ENCODE results near the gene SMAD1.

SMAD1 gene

DNA sequence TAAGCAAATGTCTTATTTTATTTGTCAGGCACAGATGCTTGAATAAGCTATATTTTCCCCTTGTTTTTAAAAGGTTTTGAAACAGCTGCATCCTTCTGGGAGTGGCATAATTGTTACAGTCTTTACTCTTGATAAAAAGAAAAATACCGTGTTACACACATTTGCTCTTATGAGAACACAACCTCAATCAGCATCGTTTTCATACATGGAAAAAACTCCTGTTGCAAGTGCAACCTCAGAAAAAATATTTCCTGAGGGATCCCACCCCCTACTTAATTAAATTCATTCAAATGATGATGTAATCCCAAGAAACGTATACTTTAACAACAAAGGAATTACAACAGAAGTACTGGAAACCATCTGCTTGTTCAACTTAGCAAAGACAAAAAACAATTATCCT, 58.6 kb downstream of the SMAD1 start:
- no peak overlapping the region for H3K27ac ChIP-seq (ENCODE audit: low read length)
- H3K4me3 ChIP-seq (ENCODE audit: low read depth in 1 of 2, low read length in 2 of 2), result no peak overlapping the region
- peaks cover 3 to 15% of the 10 kb centered on the region in 2 donors for H3K4me1 ChIP-seq (ENCODE audit: control insufficient read depth in 1 of 2, insufficient read depth in 2 of 2, low read length in 2 of 2)

DNA sequence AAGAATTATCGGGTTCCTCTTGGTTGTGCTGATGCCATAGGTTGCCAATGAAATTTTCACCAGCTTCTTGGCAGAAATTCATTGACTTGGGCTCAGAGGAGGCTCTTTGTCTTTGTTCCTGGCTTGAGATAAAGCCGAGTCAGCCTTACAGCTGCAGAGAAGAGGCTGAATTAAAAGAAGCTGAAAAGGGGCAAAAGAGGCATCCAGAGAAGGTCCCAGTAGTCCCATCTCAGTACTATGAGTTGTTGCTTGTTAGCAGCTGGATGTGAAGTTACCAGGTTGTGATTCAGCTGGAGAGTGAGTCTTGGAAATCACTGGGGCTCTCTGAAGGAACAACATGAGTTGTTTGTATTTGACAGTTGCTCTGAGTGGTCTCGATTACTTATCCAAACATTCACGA, 59.7 kb downstream of the SMAD1 start:
- Histone ChIP-seq H3K9me3 (ENCODE audit: control insufficient read depth in 1 of 2, low read length in 2 of 2) (no peaks in the 10 kb centered on the region), H3K36me3 (ENCODE audit: control insufficient read depth in 1 of 2, insufficient read depth in 2 of 2, low read length in 2 of 2) (peaks cover 4% of the 10 kb centered on the region in 2 donors), H3K4me3 (ENCODE audit: low read depth in 1 of 2, low read length in 2 of 2) (no peak overlapping the region), H3K4me1 (ENCODE audit: control insufficient read depth in 1 of 2, insufficient read depth in 2 of 2, low read length in 2 of 2) (peaks cover 3 to 26% of the 10 kb centered on the region in 2 donors), H3K27me3 (ENCODE audit: low read depth, low read length) (no peaks in the 10 kb centered on the region), H3K27ac (ENCODE audit: low read length) (no peak overlapping the region)

More for the DNA sequence above, 58.6 kb downstream of the SMAD1 start:
- H3K27me3 ChIP-seq (ENCODE audit: low read depth, low read length), result no peaks in the 10 kb centered on the region
- no peaks in the 10 kb centered on the region for H3K9me3 ChIP-seq (ENCODE audit: control insufficient read depth in 1 of 2, low read length in 2 of 2)
- peaks cover 4% of the 10 kb centered on the region in 2 donors for H3K36me3 ChIP-seq (ENCODE audit: control insufficient read depth in 1 of 2, insufficient read depth in 2 of 2, low read length in 2 of 2)

DNA sequence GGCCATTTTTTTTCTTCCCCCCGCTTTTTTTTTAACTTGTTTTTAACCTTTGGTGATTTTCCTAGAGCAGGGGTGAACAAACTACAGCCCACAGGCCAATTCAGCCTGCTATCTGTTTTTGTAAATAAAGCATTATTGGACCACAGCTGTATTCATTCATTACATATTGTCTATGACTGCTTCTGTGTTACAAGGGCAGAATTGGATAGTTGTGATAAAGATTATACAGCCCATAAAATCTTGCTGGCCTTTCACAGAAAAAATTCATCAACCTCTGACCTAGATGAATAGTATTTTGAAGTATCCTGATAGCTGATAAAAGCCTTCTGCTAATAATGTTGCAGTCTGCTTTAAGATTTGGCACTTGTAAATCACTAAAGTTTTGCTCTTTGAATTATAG, 63.4 kb downstream of the SMAD1 start:
- Histone ChIP-seq H3K4me1 (ENCODE audit: control insufficient read depth in 1 of 2, insufficient read depth in 2 of 2, low read length in 2 of 2) (peaks cover 3 to 13% of the 10 kb centered on the region in 2 donors), H3K9me3 (ENCODE audit: control insufficient read depth in 1 of 2, low read length in 2 of 2) (no peaks in the 10 kb centered on the region), H3K4me3 (ENCODE audit: low read depth in 1 of 2, low read length in 2 of 2) (no peak overlapping the region), H3K27ac (ENCODE audit: low read length) (no peak overlapping the region), H3K36me3 (ENCODE audit: control insufficient read depth in 1 of 2, insufficient read depth in 2 of 2, low read length in 2 of 2) (peaks cover 4 to 7% of the 10 kb centered on the region in 2 donors), H3K27me3 (ENCODE audit: low read depth, low read length) (no peaks in the 10 kb centered on the region)

DNA sequence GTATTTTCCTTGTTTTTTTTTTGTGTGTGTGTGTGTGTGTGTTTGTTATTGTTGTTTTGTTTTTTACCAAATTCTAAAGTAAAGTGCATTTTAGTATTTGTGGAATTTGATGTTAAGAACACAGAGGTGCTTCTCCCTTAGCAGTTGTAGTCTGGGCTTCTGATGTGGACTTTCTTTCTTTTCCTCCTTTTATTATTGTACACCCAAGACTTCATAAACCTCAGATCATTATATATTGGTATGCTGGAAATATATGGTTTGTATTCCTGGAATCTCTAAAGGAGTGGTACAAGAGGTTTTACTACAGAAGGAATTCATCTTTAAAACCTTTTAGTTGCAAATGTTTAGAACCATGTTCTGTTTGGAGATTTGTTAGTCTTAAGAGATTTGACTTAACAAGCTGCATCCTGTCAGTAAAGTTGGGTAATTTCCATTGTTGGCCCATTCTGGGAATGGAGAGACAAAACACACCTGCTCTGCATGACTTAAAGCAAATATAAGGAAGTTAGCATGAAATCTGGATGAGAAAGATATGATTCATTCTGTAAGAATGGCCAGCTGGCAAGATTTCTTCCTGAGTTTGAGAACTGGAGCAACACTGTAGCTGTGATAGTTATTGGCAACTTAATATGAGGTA, 64.0 kb downstream of the SMAD1 start:
- Histone ChIP-seq H3K4me3 (ENCODE audit: low read depth in 1 of 2, low read length in 2 of 2) (no peak overlapping the region), H3K27ac (ENCODE audit: low read length) (no peak overlapping the region), H3K36me3 (ENCODE audit: control insufficient read depth in 1 of 2, insufficient read depth in 2 of 2, low read length in 2 of 2) (peaks cover 4 to 7% of the 10 kb centered on the region in 2 donors), H3K27me3 (ENCODE audit: low read depth, low read length) (no peaks in the 10 kb centered on the region), H3K4me1 (ENCODE audit: control insufficient read depth in 1 of 2, insufficient read depth in 2 of 2, low read length in 2 of 2) (peaks cover 3 to 13% of the 10 kb centered on the region in 2 donors), H3K9me3 (ENCODE audit: control insufficient read depth in 1 of 2, low read length in 2 of 2) (no peaks in the 10 kb centered on the region)

DNA sequence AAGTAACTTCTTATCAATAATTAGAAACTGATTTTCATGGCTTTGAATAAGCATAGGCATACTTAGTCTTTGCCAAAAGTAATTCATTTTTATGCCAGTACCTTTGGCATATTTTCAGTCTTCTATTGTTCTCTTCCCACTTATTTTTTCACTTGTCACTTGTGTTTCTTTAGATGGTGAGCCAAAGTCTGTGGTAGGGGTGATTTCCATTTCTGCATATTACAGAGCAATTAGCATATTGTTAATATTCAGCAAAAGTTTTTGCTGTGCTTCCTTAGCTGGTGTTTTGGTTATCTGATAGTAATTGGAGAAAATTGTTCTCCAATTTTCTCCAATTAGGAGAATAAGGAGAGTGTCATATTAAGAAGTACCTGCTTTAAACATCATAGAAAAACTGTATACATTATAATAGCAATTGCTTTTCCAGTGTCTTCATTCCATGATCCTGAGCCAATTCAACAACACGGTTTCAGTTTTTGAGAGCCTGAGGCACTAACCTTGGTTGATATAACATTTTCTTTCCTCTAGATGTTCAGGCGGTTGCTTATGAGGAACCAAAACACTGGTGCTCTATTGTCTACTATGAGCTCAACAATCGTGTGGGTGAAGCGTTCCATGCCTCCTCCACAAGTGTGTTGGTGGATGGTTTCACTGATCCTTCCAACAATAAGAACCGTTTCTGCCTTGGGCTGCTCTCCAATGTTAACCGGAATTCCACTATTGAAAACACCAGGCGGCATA, 64.7 kb downstream of the SMAD1 start:
- H3K36me3 ChIP-seq (ENCODE audit: control insufficient read depth in 1 of 2, insufficient read depth in 2 of 2, low read length in 2 of 2), result peaks cover 4 to 7% of the 10 kb centered on the region in 2 donors
- H3K27me3 ChIP-seq (ENCODE audit: low read depth, low read length), result no peaks in the 10 kb centered on the region
- peaks cover 7 to 15% of the 10 kb centered on the region in 2 donors for H3K4me1 ChIP-seq (ENCODE audit: control insufficient read depth in 1 of 2, insufficient read depth in 2 of 2, low read length in 2 of 2)
- H3K27ac ChIP-seq (ENCODE audit: low read length), result no peak overlapping the region
- H3K4me3 ChIP-seq (ENCODE audit: low read depth in 1 of 2, low read length in 2 of 2), result no peak overlapping the region
- H3K9me3 ChIP-seq (ENCODE audit: control insufficient read depth in 1 of 2, low read length in 2 of 2), result no peaks in the 10 kb centered on the region

DNA sequence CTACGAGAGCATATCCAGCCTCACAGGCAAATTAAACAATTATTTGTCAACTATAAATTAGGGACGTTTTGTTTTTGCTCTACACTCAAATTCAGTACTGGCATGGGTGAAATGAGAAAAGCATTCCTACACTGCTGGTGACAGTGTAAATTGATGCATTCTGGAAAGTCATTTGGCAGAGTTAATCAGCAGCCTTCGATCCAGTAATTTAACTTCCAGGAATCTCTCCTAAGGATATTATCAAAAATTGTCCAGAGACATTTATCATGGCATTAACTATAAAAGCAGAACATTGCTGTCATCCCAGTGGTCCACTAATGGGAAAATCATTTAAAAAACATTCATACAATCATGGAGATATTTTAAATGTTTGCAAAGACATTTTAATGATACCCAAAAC, 70.0 kb downstream of the SMAD1 start:
- peaks cover 6 to 7% of the 10 kb centered on the region in 2 donors for H3K4me1 ChIP-seq (ENCODE audit: control insufficient read depth in 1 of 2, insufficient read depth in 2 of 2, low read length in 2 of 2)
- no peaks in the 10 kb centered on the region for H3K9me3 ChIP-seq (ENCODE audit: control insufficient read depth in 1 of 2, low read length in 2 of 2)
- H3K4me3 ChIP-seq (ENCODE audit: low read depth in 1 of 2, low read length in 2 of 2), result no peak overlapping the region
- H3K27me3 ChIP-seq (ENCODE audit: low read depth, low read length), result no peaks in the 10 kb centered on the region
- H3K36me3 ChIP-seq (ENCODE audit: control insufficient read depth in 1 of 2, insufficient read depth in 2 of 2, low read length in 2 of 2), result peaks cover 0 to 7% of the 10 kb centered on the region in 2 donors
- H3K27ac ChIP-seq (ENCODE audit: low read length), result no peak overlapping the region

DNA sequence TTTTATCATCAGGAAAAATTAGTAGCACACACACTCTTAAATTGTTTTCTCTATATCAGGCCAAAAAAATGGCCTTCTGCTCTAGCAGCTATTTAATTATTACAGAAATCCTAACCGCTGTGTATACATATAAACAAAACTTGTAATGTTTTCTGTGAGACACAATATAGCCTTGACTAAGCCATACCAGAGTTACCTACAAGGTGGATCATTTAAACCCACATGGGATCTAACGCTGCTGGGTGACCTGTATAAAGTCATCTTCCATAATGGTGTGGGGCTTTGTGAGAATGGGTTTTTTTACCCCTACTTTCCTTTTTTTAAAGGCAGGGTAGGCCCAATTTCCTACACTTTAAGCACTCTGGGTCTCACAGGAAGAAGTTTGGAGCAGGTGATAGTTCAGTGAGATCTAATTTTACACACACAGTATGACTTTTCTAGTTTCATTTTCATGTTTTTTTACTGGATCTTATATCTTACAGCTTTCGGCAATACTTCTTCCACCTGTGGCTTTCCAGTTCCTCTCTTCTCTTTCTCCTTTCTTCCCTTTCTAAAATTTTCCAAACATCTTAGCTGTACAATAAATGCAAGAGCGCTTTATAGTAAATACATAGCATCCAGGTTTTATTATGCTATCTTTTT, 70.6 kb downstream of the SMAD1 start:
- no peaks in the 10 kb centered on the region for H3K27me3 ChIP-seq (ENCODE audit: low read depth, low read length)
- peaks cover 6 to 7% of the 10 kb centered on the region in 2 donors for H3K4me1 ChIP-seq (ENCODE audit: control insufficient read depth in 1 of 2, insufficient read depth in 2 of 2, low read length in 2 of 2)
- peaks cover 0 to 7% of the 10 kb centered on the region in 2 donors for H3K36me3 ChIP-seq (ENCODE audit: control insufficient read depth in 1 of 2, insufficient read depth in 2 of 2, low read length in 2 of 2)
- H3K4me3 ChIP-seq (ENCODE audit: low read depth in 1 of 2, low read length in 2 of 2), result no peak overlapping the region
- no peak overlapping the region for H3K27ac ChIP-seq (ENCODE audit: low read length)
- no peaks in the 10 kb centered on the region for H3K9me3 ChIP-seq (ENCODE audit: control insufficient read depth in 1 of 2, low read length in 2 of 2)

DNA sequence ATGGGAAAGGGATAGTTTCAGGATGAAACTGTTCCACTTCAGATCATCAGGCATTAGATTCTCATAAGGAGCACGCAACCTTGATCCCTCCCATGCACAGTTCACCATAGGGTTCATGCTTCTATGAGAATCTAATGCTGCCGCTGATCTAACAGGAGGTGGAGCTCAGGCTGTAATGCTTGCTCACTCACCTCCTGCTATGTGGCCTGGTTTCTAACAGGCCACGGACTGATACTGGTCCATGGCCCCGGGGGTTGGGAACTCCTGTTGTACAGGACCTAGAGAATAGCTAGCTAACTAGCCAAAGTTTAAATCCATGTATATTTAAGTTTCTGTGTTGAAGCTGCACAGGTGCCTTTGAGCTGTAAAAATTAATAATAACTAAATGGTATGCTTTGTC, 71.7 kb downstream of the SMAD1 start:
- H3K4me3 ChIP-seq (ENCODE audit: low read depth in 1 of 2, low read length in 2 of 2), result no peak overlapping the region
- H3K9me3 ChIP-seq (ENCODE audit: control insufficient read depth in 1 of 2, low read length in 2 of 2), result no peaks in the 10 kb centered on the region
- H3K4me1 ChIP-seq (ENCODE audit: control insufficient read depth in 1 of 2, insufficient read depth in 2 of 2, low read length in 2 of 2), result peaks cover 6 to 7% of the 10 kb centered on the region in 2 donors
- peaks cover 0 to 5% of the 10 kb centered on the region in 2 donors for H3K36me3 ChIP-seq (ENCODE audit: control insufficient read depth in 1 of 2, insufficient read depth in 2 of 2, low read length in 2 of 2)
- no peaks in the 10 kb centered on the region for H3K27me3 ChIP-seq (ENCODE audit: low read depth, low read length)
- no peak overlapping the region for H3K27ac ChIP-seq (ENCODE audit: low read length)

DNA sequence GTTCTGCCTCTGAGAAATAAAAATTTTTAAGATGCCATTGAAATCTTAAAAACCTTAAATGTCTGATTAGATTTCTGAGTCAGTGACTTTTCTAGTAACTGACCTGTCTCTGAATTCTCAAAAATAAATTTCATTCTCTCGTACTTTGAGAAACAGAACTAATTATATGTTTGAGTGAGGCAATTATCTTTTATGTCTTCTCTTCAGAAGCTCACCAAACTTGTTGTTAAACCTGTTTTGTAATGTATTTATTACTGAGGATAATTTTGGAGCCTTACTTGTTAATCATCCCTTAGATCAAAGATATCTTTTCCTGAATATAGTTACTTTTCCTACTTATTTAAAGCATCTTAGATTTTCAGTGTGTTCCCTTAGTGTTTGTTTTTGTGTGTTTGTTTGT, 73.0 kb downstream of the SMAD1 start:
- Histone ChIP-seq H3K9me3 (ENCODE audit: control insufficient read depth in 1 of 2, low read length in 2 of 2) (no peaks in the 10 kb centered on the region), H3K4me3 (ENCODE audit: low read depth in 1 of 2, low read length in 2 of 2) (no peak overlapping the region), H3K27ac (ENCODE audit: low read length) (no peak overlapping the region), H3K4me1 (ENCODE audit: control insufficient read depth in 1 of 2, insufficient read depth in 2 of 2, low read length in 2 of 2) (peaks cover 6 to 7% of the 10 kb centered on the region in 2 donors), H3K36me3 (ENCODE audit: control insufficient read depth in 1 of 2, insufficient read depth in 2 of 2, low read length in 2 of 2) (no peaks in the 10 kb centered on the region), H3K27me3 (ENCODE audit: low read depth, low read length) (no peaks in the 10 kb centered on the region)

DNA sequence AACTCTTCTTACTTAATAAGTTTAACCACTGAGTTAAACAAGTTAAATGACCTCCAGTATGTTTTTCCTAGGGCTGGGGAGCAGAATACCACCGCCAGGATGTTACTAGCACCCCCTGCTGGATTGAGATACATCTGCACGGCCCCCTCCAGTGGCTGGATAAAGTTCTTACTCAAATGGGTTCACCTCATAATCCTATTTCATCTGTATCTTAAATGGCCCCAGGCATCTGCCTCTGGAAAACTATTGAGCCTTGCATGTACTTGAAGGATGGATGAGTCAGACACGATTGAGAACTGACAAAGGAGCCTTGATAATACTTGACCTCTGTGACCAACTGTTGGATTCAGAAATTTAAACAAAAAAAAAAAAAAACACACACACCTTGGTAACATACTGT, 76.1 kb downstream of the SMAD1 start:
- Histone ChIP-seq H3K9me3 (ENCODE audit: control insufficient read depth in 1 of 2, low read length in 2 of 2) (no peaks in the 10 kb centered on the region), H3K27ac (ENCODE audit: low read length) (no peak overlapping the region), H3K27me3 (ENCODE audit: low read depth, low read length) (no peaks in the 10 kb centered on the region), H3K4me3 (ENCODE audit: low read depth in 1 of 2, low read length in 2 of 2) (no peak overlapping the region), H3K36me3 (ENCODE audit: control insufficient read depth in 1 of 2, insufficient read depth in 2 of 2, low read length in 2 of 2) (no peaks in the 10 kb centered on the region), H3K4me1 (ENCODE audit: control insufficient read depth in 1 of 2, insufficient read depth in 2 of 2, low read length in 2 of 2) (no peaks in the 10 kb centered on the region)

DNA sequence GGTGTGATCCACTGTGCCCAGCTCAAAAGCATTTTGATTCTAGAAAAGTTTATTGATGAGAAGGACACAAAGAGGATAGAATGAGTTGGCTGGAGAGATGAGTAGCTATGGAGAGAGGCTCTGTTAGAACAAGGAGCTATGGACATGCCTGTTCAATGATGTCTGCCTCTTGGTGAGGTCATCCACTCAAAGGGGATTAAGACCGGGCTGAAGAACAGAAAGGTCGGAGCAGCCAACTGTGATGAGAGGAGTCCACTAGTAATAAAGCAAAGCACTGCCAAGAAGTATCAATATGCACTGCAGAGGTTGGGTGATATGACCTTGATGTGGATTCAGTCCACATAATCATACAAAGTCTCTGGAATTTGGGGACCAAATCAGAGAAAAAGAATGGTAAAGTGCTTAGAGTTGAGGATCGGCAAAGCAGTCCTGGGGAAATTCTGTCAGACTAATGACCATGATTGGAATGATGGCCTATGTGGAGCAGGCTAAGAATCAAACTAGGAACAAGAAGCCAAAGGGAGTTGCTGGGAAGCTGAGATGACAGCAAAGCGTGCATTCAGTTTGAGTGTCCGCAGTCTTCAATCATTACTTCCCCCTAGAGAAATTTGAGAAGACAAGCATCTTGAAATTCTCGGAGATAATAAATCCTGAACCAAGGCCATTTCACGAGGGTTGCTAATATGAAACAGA, 81.8 kb downstream of the SMAD1 start:
- no peak overlapping the region for H3K4me3 ChIP-seq (ENCODE audit: low read depth in 1 of 2, low read length in 2 of 2)
- H3K27me3 ChIP-seq (ENCODE audit: low read depth, low read length), result no peaks in the 10 kb centered on the region
- no peaks in the 10 kb centered on the region for H3K4me1 ChIP-seq (ENCODE audit: control insufficient read depth in 1 of 2, insufficient read depth in 2 of 2, low read length in 2 of 2)
- H3K27ac ChIP-seq (ENCODE audit: low read length), result no peak overlapping the region
- no peaks in the 10 kb centered on the region for H3K36me3 ChIP-seq (ENCODE audit: control insufficient read depth in 1 of 2, insufficient read depth in 2 of 2, low read length in 2 of 2)
- H3K9me3 ChIP-seq (ENCODE audit: control insufficient read depth in 1 of 2, low read length in 2 of 2), result no peaks in the 10 kb centered on the region

All from muscle layer of duodenum (tissue), 2 donors.